ENCODE measurements around the gene GPC6. TPM values are rescaled to one million over a fixed set of nuclear protein-coding genes. Genes with fewer than 3 reads are reported as not detected.

The GPC6 gene
- total RNA-seq, 1 donor from 2014 or later = 50.3 TPM

DNA sequence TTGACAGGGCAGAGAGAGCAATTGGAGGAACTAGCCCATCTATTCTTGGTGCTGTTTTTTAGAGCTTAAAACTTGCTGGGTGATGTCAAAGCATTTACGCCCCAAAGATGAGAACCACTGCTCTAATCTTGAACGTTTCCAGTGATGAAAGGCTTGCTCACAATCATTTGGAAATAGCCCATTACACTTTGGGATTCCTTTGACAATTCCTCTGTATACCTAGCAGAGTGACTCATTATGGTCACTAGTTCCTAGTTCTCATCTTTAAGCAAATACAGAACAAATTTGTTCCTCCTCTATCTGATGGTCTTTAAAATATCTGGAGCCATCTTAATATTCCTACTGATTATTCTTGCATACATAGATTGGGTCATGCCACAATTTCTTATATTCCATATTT lies 112.3 kb downstream of the GPC6 start:
- Mint-ChIP-seq H3K27me3 (no peaks in the 10 kb centered on the region), H3K4me3 (ENCODE audit: low read depth) (no peak overlapping the region), H3K36me3 (ENCODE audit: insufficient read depth) (peaks cover 13% of the 10 kb centered on the region), H3K4me1 (ENCODE audit: low read depth) (no peaks in the 10 kb centered on the region), H3K9me3 (ENCODE audit: low read depth) (peaks cover 25% of the 10 kb centered on the region), H3K27ac (no peak overlapping the region)
- no peak for DNase-seq (ENCODE audit: low spot score, unreplicated experiment)
- TF ChIP-seq CTCF (IDR thresholded peaks at IDR 0.05; ENCODE audit: unreplicated experiment) = no peak

GRCh38 chr13:93339550-93339949 lies 112.9 kb downstream of the GPC6 start:
- H3K4me1 Mint-ChIP-seq (ENCODE audit: low read depth) = peaks cover 4% of the 10 kb centered on the region
- no peaks in the 10 kb centered on the region for H3K27me3 Mint-ChIP-seq
- no peak for TF ChIP-seq CTCF (IDR thresholded peaks at IDR 0.05; ENCODE audit: unreplicated experiment)
- H3K4me3 Mint-ChIP-seq (ENCODE audit: low read depth) = no peak overlapping the region
- no peak overlapping the region for H3K27ac Mint-ChIP-seq
- no peak for DNase-seq (ENCODE audit: low spot score, unreplicated experiment)
- peaks cover 25% of the 10 kb centered on the region for H3K9me3 Mint-ChIP-seq (ENCODE audit: low read depth)
- peaks cover 13% of the 10 kb centered on the region for H3K36me3 Mint-ChIP-seq (ENCODE audit: insufficient read depth)

GRCh38 chr13:93341517-93341916 lies 114.9 kb downstream of the GPC6 start:
- no peak for TF ChIP-seq CTCF (IDR thresholded peaks at IDR 0.05; ENCODE audit: unreplicated experiment)
- no peak overlapping the region for H3K4me3 Mint-ChIP-seq (ENCODE audit: low read depth)

DNA sequence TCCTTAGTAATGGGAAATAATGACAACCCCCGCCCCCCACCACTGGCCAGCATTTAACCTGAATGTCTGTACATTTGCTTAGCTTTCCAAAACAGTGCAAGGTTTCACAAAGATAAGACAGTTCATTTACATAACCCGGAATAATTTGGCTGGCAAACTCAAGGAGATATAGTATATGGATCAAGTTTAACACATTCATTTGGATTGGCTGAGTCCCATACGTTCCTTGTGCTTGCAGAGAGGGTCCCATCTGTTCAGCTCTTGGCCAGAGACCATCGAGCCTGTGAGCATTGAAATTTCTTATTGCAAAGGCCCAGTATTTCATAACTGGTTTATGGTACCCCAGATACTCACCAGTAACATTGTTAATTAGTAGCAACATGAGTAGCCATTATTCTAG lies 116.5 kb downstream of the GPC6 start:
- Mint-ChIP-seq H3K36me3 (ENCODE audit: insufficient read depth) (peaks cover 16% of the 10 kb centered on the region), H3K27me3 (no peaks in the 10 kb centered on the region), H3K27ac (no peak overlapping the region), H3K4me3 (ENCODE audit: low read depth) (no peak overlapping the region), H3K9me3 (ENCODE audit: low read depth) (peaks cover 26% of the 10 kb centered on the region), H3K4me1 (ENCODE audit: low read depth) (peaks cover 4% of the 10 kb centered on the region)
- no peak for TF ChIP-seq CTCF (IDR thresholded peaks at IDR 0.05; ENCODE audit: unreplicated experiment)
- DNase-seq (ENCODE audit: low spot score, unreplicated experiment) = no peak

More at GRCh38 chr13:93341517-93341916, 114.9 kb downstream of the GPC6 start:
- Mint-ChIP-seq H3K4me1 (ENCODE audit: low read depth) (peaks cover 4% of the 10 kb centered on the region), H3K36me3 (ENCODE audit: insufficient read depth) (peaks cover 11% of the 10 kb centered on the region), H3K9me3 (ENCODE audit: low read depth) (peaks cover 19% of the 10 kb centered on the region), H3K27ac (no peak overlapping the region), H3K27me3 (no peaks in the 10 kb centered on the region)
- DNase-seq (ENCODE audit: low spot score, unreplicated experiment) = no peak

- no peak for TF ChIP-seq CTCF (IDR thresholded peaks at IDR 0.05; ENCODE audit: unreplicated experiment)
Measured at GRCh38 chr13:93344048-93344705, 117.6 kb downstream of the GPC6 start.

More at GRCh38 chr13:93344048-93344705, 117.6 kb downstream of the GPC6 start:
- Mint-ChIP-seq H3K36me3 (ENCODE audit: insufficient read depth) (peaks cover 16% of the 10 kb centered on the region), H3K4me1 (ENCODE audit: low read depth) (peaks cover 4% of the 10 kb centered on the region), H3K27me3 (no peaks in the 10 kb centered on the region), H3K9me3 (ENCODE audit: low read depth) (peaks cover 26% of the 10 kb centered on the region), H3K27ac (no peak overlapping the region), H3K4me3 (ENCODE audit: low read depth) (no peak overlapping the region)
- DNase-seq (ENCODE audit: low spot score, unreplicated experiment) = no peak

Measured in progenitor cell of endocrine pancreas (in vitro differentiated cells).